Upper lobe of right lung (tissue), 1 donor: ENCODE results near the gene DNAJB2. TPM values are rescaled to one million over a fixed set of nuclear protein-coding genes. Genes with fewer than 3 reads are reported as not detected.
A peak's percentile ranks its signal among the peaks of the same experiment; 100 is the strongest.
"Not testable (repeated sequence)": the region's sequence is repeated elsewhere in the genome, so short reads cannot be mapped to it uniquely, and the experiment has no call there.

Experiments used
- ATAC-seq: fragments of 200-7000 bp; cut with Tn5 transposase; one replicate; pipeline ENCODE4 v1.9.1; 2020; ENCODE audit warnings: mild to moderate bottlenecking, moderate library complexity
- DNase-seq: peaks from one replicate; pipeline ENCODE4 v3.0.0-alpha.2; 2020
- H3K27ac ChIP-seq: fragments of 200-600 bp; one replicate; pipeline ENCODE4 v1.8.0; 2022
- H3K27me3 ChIP-seq: fragments of 200-600 bp; one replicate; pipeline ENCODE4 v1.8.0; 2022; ENCODE audit warnings: mild to moderate bottlenecking
- H3K36me3 ChIP-seq: fragments of 200-600 bp; one replicate; pipeline ENCODE4 v1.8.0; 2022
- H3K4me1 ChIP-seq: fragments of 200-600 bp; one replicate; pipeline ENCODE4 v1.8.0; 2022
- H3K4me3 ChIP-seq: fragments of 200-600 bp; one replicate; pipeline ENCODE4 v1.8.0; 2022; ENCODE audit warnings: mild to moderate bottlenecking
- H3K9me3 ChIP-seq: fragments of 200-600 bp; one replicate; pipeline ENCODE4 v1.8.0; 2022
- intact Hi-C: fragments of 100-400 bp; cut with DNase I; formaldehyde crosslinking; loops from one replicate; pipeline ENCODE4 v1.11.0; 2022
- total RNA-seq: library from RNA; stranded (reverse); fragmentation: NEBNext Ultra II Directional; extraction: Animal tissue kit (Norgen Biotek cat#: 25700); gene quantifications from one replicate; pipeline ENCODE4 v1.2.1, GENCODE V29; 2021
- TF ChIP-seq, protein P1 (sequence below): fragments of 200-600 bp; IDR thresholded peaks from one replicate; pipeline ENCODE4 v1.8.0; 2022; ENCODE audit warnings: antibody characterized with exemption
- donor health status: DM: no; HTN: yes; CAD: no; lungs with severe emphysema.

DNAJB2 gene
- total RNA-seq, 1 donor from 2014 or later, result 79.4 TPM

DNA sequence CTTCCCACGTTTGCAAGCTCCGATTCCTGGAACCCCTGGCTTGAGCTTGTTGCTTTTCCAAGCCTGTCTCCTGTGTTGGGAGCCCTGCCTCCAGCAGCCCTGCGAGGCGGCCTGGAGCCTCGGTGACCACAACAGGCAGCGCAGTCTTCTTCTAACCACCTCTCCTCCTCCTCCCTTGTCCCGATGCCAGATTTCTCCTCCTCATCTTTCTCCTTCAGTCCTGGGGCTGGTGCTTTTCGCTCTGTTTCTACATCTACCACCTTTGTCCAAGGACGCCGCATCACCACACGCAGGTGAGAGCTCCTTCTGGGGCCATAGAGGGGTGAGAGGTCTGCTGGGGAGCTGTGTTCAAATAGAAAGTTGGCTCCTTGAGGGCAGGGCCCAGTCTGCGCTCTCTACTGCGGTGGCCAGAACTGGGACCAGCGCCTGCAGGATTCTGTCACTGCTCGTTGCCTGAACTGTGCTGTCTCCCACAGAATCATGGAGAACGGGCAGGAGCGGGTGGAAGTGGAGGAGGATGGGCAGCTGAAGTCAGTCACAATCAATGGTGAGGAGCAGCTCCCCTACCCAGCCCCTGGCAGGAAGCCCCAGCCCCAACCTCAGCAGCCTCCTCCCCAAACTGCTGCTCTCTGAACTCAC, 3.9 kb downstream of the DNAJB2 start:
- Histone ChIP-seq H3K9me3 (no peaks in the 10 kb centered on the region), H3K36me3 (peaks cover 51% of the 10 kb centered on the region), H3K4me3 (no peak overlapping the region), H3K27ac (no peak overlapping the region), H3K4me1 (peaks cover 17% of the 10 kb centered on the region), H3K27me3 (no peaks in the 10 kb centered on the region)
- TF ChIP-seq, protein P1, sequence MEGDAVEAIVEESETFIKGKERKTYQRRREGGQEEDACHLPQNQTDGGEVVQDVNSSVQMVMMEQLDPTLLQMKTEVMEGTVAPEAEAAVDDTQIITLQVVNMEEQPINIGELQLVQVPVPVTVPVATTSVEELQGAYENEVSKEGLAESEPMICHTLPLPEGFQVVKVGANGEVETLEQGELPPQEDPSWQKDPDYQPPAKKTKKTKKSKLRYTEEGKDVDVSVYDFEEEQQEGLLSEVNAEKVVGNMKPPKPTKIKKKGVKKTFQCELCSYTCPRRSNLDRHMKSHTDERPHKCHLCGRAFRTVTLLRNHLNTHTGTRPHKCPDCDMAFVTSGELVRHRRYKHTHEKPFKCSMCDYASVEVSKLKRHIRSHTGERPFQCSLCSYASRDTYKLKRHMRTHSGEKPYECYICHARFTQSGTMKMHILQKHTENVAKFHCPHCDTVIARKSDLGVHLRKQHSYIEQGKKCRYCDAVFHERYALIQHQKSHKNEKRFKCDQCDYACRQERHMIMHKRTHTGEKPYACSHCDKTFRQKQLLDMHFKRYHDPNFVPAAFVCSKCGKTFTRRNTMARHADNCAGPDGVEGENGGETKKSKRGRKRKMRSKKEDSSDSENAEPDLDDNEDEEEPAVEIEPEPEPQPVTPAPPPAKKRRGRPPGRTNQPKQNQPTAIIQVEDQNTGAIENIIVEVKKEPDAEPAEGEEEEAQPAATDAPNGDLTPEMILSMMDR, result no peak
- ATAC-seq, result no peak
- intact Hi-C loops, result no loop called here
- peak; percentile 33 for DNase-seq

DNA sequence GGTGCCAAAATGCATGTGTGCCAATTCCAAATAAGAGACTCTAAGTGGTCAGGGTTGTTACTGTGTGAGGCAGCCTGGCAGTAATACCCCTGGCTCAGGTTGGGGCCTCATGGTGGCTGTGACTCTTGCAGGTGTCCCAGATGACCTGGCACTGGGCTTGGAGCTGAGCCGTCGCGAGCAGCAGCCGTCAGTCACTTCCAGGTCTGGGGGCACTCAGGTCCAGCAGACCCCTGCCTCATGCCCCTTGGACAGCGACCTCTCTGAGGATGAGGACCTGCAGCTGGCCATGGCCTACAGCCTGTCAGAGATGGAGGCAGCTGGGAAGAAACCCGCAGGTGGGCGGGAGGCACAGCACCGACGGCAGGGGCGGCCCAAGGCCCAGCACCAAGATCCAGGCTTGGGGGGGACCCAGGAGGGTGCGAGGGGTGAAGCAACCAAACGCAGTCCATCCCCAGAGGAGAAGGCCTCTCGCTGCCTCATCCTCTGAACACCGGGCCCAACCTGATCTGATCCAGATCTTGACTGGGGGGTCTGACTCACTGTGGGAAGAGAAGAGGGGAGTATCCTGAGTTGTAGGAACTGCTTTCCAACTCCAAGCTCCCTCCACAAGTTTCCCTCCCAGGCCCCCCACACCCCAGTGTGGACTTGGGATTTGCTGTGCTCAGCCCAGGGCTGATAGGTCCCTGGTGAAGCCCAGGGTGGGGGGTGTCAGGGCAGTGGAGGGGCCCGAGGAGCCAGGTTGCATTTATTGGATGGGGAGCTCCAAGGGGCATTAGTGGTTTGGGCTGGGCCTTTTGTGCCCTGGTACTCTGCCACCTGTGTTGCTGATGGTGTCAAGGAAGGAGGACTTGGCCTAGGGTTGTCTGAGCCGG, 5.6 kb downstream of the DNAJB2 start:
- H3K4me3 ChIP-seq, result no peak overlapping the region
- H3K4me1 ChIP-seq, result peaks cover 15% of the 10 kb centered on the region
- intact Hi-C loops, result no loop called here
- ATAC-seq (no peak), DNase-seq (peak; percentile 58)
- peaks cover 51% of the 10 kb centered on the region for H3K36me3 ChIP-seq
- no peaks in the 10 kb centered on the region for H3K27me3 ChIP-seq
- H3K9me3 ChIP-seq, result no peaks in the 10 kb centered on the region
- TF ChIP-seq, protein P1, result no peak
- no peak overlapping the region for H3K27ac ChIP-seq

DNA sequence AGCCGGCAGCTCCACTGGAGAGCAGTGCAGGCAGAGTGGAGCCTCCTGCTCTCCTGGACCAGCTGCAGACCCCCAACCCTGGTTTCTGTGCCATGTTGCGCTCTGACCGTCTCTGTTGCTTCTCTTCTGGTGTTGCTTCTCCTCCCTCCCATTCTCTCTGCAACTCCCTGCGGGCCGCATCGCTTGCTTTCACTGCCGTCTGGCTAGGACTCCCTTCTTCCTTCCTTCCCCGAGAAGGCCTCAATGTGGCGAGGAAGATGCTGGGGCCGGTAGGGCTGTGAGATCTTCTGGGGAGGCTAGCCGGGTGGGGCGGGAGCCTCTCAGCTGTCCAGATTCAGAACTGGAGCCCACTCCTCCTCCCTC, 6.2 kb downstream of the DNAJB2 start:
- ATAC-seq (no peak), DNase-seq (peak; percentile 52)
- no peak overlapping the region for H3K27ac ChIP-seq
- intact Hi-C loops, result no loop called here
- H3K27me3 ChIP-seq, result no peaks in the 10 kb centered on the region
- TF ChIP-seq, protein P1, result no peak
- peaks cover 51% of the 10 kb centered on the region for H3K36me3 ChIP-seq
- no peak overlapping the region for H3K4me3 ChIP-seq
- peaks cover 10% of the 10 kb centered on the region for H3K4me1 ChIP-seq
- H3K9me3 ChIP-seq, result no peaks in the 10 kb centered on the region

DNA sequence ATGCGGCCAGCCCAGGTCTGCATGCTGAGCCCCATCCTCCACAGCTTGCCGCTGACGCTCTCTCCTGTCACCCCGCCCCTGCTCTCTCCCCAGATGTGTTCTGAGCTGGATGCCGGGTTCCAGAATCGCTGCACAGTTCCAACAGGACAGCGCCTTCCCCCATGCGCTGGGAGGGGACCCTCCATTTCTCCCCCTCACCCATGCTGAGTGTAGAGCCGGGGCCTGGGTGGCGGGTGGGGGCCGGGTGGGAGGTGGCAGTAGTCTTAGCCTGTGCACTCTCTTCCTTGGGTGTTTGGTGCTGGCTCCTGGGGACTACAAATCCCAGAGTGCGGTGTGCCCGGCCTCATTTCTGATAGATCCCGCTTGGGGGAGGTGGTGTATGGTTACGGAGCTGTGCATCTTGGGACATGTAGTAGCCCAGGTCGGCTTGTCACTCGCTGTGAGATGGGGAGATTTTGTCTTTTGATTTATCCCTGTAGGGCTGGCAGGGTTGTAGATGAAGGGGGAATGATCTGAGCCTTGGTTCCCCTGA, 6.8 kb downstream of the DNAJB2 start:
- Histone ChIP-seq H3K4me1 (peaks cover 6% of the 10 kb centered on the region), H3K27me3 (no peaks in the 10 kb centered on the region), H3K4me3 (no peak overlapping the region), H3K9me3 (no peaks in the 10 kb centered on the region), H3K36me3 (peaks cover 44% of the 10 kb centered on the region), H3K27ac (no peak overlapping the region)
- no peak for ATAC-seq
- intact Hi-C loops, result no loop called here
- DNase-seq, result peak; percentile 40
- TF ChIP-seq, protein P1, result no peak

DNA sequence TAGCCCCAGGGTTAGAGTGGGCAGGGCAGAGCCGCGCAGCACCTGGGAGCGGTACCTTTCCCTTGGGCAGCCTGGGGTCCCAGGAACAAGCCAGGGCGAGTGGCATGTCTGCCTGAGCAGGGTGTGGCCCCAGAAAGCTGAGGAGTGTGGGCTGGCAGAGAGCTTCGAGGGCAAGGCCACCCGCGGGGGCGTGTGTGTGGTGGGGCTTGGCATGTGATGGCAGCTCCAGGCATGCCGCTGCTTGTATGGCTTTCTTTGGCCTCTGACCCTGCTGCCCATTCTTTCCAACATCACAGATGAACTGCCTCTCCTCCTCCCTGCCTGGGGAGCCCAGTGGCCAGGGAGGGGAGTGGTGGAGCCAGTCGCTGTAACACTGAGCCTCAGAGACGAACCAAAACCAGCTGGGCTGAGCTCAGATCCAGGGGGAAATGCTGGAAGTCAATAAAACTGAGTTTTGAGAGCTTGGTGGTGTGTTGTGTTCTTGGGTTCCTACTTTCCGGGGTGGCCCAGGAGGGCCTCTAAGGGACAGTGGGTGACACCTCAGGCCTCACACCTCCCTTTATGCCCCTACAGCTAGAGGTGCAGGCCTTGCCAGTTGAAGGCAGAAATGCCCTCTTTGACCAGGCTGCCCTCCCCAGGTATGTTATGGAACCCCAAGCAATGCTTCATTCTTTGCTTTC, 7.4 kb downstream of the DNAJB2 start:
- intact Hi-C loops, result no loop called here
- Histone ChIP-seq H3K27ac (no peak overlapping the region), H3K4me1 (peaks cover 6% of the 10 kb centered on the region), H3K9me3 (no peaks in the 10 kb centered on the region), H3K27me3 (no peaks in the 10 kb centered on the region), H3K4me3 (no peak overlapping the region), H3K36me3 (peaks cover 38% of the 10 kb centered on the region)
- ATAC-seq, result peak; percentile 15
- peak; percentile 68 for DNase-seq
- TF ChIP-seq, protein P1, result no peak

DNA sequence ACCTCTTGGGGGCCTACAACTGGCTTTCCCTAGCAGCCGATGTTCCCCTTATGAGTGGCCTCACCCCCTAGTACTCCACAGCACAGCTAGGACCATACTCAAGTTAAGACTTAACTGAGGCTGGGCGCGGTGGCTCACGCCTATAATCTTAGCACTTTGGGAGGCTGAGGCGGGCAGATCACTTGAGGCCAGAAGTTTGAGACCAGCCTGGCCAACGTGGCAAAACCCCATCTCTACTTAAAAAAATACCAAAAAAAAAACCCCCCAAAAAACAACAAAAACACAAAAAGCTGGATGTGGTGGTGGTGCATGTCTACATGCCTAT, 7.9 kb downstream of the DNAJB2 start:
- H3K27me3 ChIP-seq, H3K27ac ChIP-seq, H3K4me3 ChIP-seq, intact Hi-C loops, H3K4me1 ChIP-seq, H3K9me3 ChIP-seq, ATAC-seq: not testable (repeated sequence)
- peak; percentile 31 for DNase-seq
- H3K36me3 ChIP-seq, result peaks cover 33% of the 10 kb centered on the region
